OCI-LY7 (cell line): ENCODE data around the gene TIMD4. TPM values are rescaled to one million over a fixed set of nuclear protein-coding genes. Genes with fewer than 3 reads are reported as not detected.
A peak's percentile ranks its signal among the peaks of the same experiment; 100 is the strongest.
"Not testable (repeated sequence)": the region's sequence is repeated elsewhere in the genome, so short reads cannot be mapped to it uniquely, and the experiment has no call there.

Experiments used
- BruUV-seq: library from RNA; stranded (reverse); fragments of 400-500 nt; replicated peaks from 2 replicates; lab custom pipeline; 2021; lab: Mats Ljungman, UMichigan
- CTCF ChIA-PET: fragments of 300-600 bp; sonication (Branson Sonifier 250); formaldehyde crosslinking; loops from one replicate; lab custom pipeline; 2022; ENCODE audit warnings: antibody characterized with exemption; ENCODE audit not compliant: unreplicated experiment; lab: Charles Lee
- POLR2A ChIA-PET: fragments of 300-600 bp; sonication (Branson Sonifier 250); formaldehyde crosslinking; loops from one replicate; lab custom pipeline; 2022; ENCODE audit warnings: antibody characterized with exemption; lab: Charles Lee
- DNase-seq: peaks from one replicate; pipeline ENCODE4 v3.0.0-alpha.2; 2015; ENCODE audit warnings: low spot score
- H2AFZ ChIP-seq: fragments of 200-600 bp; sonication (generic), shearing (Covaris generic); 2 replicates; pipeline ENCODE4 v1.6.1; 2014; ENCODE audit warnings: mild to moderate bottlenecking, antibody characterized with exemption, low read length, moderate library complexity
- H3K27ac ChIP-seq: fragments of 200-600 bp; sonication (generic); 2 replicates; pipeline ENCODE4 v1.5.1; 2014; ENCODE audit warnings: mixed run types, low read depth, mild to moderate bottlenecking, moderate library complexity, low read length, inconsistent platforms; ENCODE audit not compliant: poor library complexity, severe bottlenecking
- H3K36me3 ChIP-seq: fragments of 200-600 bp; sonication (generic); 2 replicates; pipeline ENCODE4 v1.6.1; 2014; ENCODE audit warnings: mild to moderate bottlenecking, antibody characterized with exemption, low read length, moderate library complexity, mixed read lengths; ENCODE audit not compliant: insufficient read depth
- H3K4me1 ChIP-seq: fragments of 200-600 bp; sonication (generic); 2 replicates; pipeline ENCODE4 v1.5.1; 2014; ENCODE audit warnings: mild to moderate bottlenecking, low read length; ENCODE audit not compliant: insufficient read depth, poor library complexity, severe bottlenecking
- H3K4me2 ChIP-seq: fragments of 200-600 bp; sonication (generic); 2 replicates; pipeline ENCODE4 v1.6.1; 2014; ENCODE audit warnings: mild to moderate bottlenecking, low read length
- H3K4me3 ChIP-seq: fragments of 200-600 bp; sonication (generic); 2 replicates; pipeline ENCODE4 v1.5.1; 2014; ENCODE audit warnings: mild to moderate bottlenecking, low read depth, low read length; ENCODE audit not compliant: poor library complexity, severe bottlenecking
- H3K79me2 ChIP-seq: fragments of 200-600 bp; sonication (generic); 2 replicates; pipeline ENCODE4 v1.6.1; 2016; ENCODE audit warnings: low read depth, mild to moderate bottlenecking, low read length, moderate library complexity, mixed read lengths; ENCODE audit not compliant: insufficient read depth
- H3K9me2 ChIP-seq: fragments of 200-600 bp; sonication (generic); 2 replicates; pipeline ENCODE4 v1.6.1; 2016; ENCODE audit warnings: mild to moderate bottlenecking, low read length, mixed read lengths; ENCODE audit not compliant: insufficient read depth
- H3K9me3 ChIP-seq: fragments of 200-600 bp; sonication (generic); 2 replicates; pipeline ENCODE4 v1.6.1; 2014; ENCODE audit warnings: mild to moderate bottlenecking, mixed run types, low read length, mixed read lengths
- H4K20me1 ChIP-seq: fragments of 200-600 bp; sonication (generic); 2 replicates; pipeline ENCODE4 v1.6.1; 2014; ENCODE audit warnings: mild to moderate bottlenecking, antibody characterized with exemption, low read length, moderate library complexity, mixed read lengths; ENCODE audit not compliant: insufficient read depth
- EZH2phosphoT487 ChIP-seq: fragments of 200-600 bp; sonication (generic); IDR thresholded peaks from 2 replicates; pipeline ENCODE4 v1.6.1; 2018; ENCODE audit warnings: low read depth, borderline replicate concordance, mild to moderate bottlenecking, mixed run types, antibody characterized with exemption, low read length, moderate library complexity, mixed read lengths
- intact Hi-C: fragments of 100-400 bp; cut with micrococcal nuclease; formaldehyde crosslinking; loops from one replicate; pipeline ENCODE4 v1.10.0; 2022; ENCODE audit not compliant: unreplicated experiment
- total RNA-seq, 2 experiments: library from RNA; depleted of rRNA in 1 of 2; stranded (reverse); fragments of >200 nt in 1 of 2; shearing (Covaris generic) in 1 of 2; gene quantifications; 2 replicates each; pipeline ENCODE4 v1.2.3, GENCODE V29; 2014 to 2022
- TF ChIP-seq, protein P1 (sequence below): fragments of 200-600 bp; sonication (generic); conservative IDR thresholded peaks from 2 replicates; pipeline ENCODE4 v1.5.1; 2014; ENCODE audit warnings: mild to moderate bottlenecking, antibody characterized with exemption, low read length, moderate library complexity, mixed read lengths

The TIMD4 gene
- total RNA-seq, 2 experiments from 2014 or later, result 1.1 to 1.3 TPM

DNA sequence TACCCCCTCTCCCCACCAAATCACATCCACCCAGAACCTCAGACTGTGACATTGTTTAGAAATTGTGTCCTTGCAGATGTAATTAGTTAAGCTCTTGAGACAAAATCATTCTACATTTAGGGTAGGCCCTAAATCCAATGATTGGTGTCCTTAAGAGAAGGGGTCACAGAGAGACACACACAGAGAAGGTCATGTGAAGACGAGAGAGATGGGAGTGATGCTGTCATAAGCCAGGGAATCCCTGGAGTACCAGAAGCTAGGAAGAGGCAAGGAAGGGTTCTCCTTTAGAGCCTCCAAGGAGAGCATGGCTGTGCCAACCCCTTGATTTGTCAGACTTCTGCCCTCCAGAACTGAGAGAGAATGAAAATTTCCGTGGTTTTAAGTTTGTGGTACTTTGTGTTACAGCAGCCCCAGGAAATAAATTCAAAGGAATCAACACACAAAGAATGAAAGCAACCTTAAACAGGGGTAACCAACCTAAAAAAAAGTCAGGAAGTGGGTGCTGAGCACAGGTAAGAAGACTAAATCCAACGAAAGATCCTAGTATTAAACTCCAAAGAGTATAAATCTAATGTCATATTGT is 33.6 kb downstream of the TIMD4 start:
- peaks cover 18% of the 10 kb centered on the region; the same call in 1 of the 2 replicates for H3K9me3 ChIP-seq
- peak overlapping the region; percentile 39 for H3K27ac ChIP-seq
- no peak for TF ChIP-seq EZH2phosphoT487
- TF ChIP-seq, protein P1, sequence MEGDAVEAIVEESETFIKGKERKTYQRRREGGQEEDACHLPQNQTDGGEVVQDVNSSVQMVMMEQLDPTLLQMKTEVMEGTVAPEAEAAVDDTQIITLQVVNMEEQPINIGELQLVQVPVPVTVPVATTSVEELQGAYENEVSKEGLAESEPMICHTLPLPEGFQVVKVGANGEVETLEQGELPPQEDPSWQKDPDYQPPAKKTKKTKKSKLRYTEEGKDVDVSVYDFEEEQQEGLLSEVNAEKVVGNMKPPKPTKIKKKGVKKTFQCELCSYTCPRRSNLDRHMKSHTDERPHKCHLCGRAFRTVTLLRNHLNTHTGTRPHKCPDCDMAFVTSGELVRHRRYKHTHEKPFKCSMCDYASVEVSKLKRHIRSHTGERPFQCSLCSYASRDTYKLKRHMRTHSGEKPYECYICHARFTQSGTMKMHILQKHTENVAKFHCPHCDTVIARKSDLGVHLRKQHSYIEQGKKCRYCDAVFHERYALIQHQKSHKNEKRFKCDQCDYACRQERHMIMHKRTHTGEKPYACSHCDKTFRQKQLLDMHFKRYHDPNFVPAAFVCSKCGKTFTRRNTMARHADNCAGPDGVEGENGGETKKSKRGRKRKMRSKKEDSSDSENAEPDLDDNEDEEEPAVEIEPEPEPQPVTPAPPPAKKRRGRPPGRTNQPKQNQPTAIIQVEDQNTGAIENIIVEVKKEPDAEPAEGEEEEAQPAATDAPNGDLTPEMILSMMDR, result no peak
- H3K4me2 ChIP-seq, result no peak overlapping the region
- intact Hi-C loops, result no loop called here
- peak overlapping the region; percentile 71 for H2AFZ ChIP-seq
- peaks cover 28% of the 10 kb centered on the region for H3K36me3 ChIP-seq
- no peak overlapping the region for H3K4me3 ChIP-seq
- no peaks in the 10 kb centered on the region for H3K79me2 ChIP-seq
- peaks cover 94% of the 10 kb centered on the region for H3K4me1 ChIP-seq
- H3K9me2 ChIP-seq, result no peaks in the 10 kb centered on the region
- H4K20me1 ChIP-seq, result no peaks in the 10 kb centered on the region
- ChIA-PET POLR2A (interaction anchor here (0.5 to 17.6 kb wide), 10 partner anchors 8 to 278 kb away, joined by 3 to 271 read pairs (median 4); no protein-coding TSS in a partner anchor), CTCF (interaction anchor here (0.8 to 1.4 kb wide), 4 partner anchors 9 to 50 kb away, joined by 3 to 4 read pairs (median 3); no protein-coding TSS in a partner anchor)
- DNase-seq, result no peak
- BruUV-seq, result no TSS peak

DNA sequence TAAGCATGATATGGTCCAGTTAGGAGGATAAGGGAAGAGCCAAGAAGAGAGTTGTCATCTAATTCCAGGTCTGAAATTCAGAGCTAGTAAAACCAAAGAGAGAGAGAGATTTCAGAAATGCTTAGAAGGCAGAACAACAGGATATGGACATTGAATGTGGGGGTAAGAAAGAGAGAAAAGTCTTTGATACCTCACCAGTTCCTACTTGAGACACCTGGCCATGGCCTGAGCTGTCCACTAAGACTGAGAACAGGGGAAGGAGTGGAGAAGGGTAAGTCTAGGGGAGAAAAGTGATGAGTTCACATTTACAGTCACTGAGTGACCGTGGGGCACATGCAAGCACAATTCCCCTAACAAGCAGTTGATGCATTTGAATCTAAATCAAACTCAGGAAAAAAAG is 35.5 kb downstream of the TIMD4 start:
- intact Hi-C loops, result no loop called here
- no TSS peak for BruUV-seq
- TF ChIP-seq EZH2phosphoT487, result no peak
- TF ChIP-seq, protein P1, result no peak
- POLR2A ChIA-PET, result interaction anchor here (0.6 to 17.6 kb wide), 5 partner anchors 9 to 68 kb away, joined by 3 to 271 read pairs (median 25); no protein-coding TSS in a partner anchor
- no peak overlapping the region for H3K4me3 ChIP-seq
- peak overlapping the region; percentile 66; the same call in 1 of the 2 replicates for H2AFZ ChIP-seq
- peaks cover 92% of the 10 kb centered on the region for H3K4me1 ChIP-seq
- DNase-seq, result no peak
- H3K9me2 ChIP-seq, result no peaks in the 10 kb centered on the region
- peak overlapping the region; percentile 22 for H3K27ac ChIP-seq
- no peaks in the 10 kb centered on the region for H4K20me1 ChIP-seq
- peaks cover 28% of the 10 kb centered on the region for H3K36me3 ChIP-seq
- CTCF ChIA-PET, result no interaction called here
- H3K4me2 ChIP-seq, result no peak overlapping the region
- H3K9me3 ChIP-seq, result peaks cover 18% of the 10 kb centered on the region; the same call in 1 of the 2 replicates
- no peaks in the 10 kb centered on the region for H3K79me2 ChIP-seq

DNA sequence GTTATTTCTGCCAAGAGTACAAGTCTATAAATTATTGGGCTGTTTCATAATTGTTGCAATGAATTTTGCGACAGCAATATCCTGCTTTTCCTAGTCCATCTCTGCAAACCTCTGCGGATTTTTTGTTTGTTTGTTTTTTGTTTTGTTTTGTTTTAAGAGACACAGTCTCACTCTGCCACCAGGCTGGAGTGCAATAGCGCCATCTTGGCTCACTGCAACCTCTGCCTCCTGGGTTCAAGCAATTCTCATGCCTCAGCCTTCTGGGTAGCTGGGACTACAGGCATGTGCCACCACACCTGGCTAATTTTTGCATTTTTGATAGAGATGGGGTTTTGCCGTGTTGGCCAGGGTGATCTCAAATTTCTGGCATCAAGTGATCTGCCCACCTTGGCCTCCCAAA is 37.3 kb downstream of the TIMD4 start:
- peaks cover 17% of the 10 kb centered on the region for H3K36me3 ChIP-seq
- H3K9me3 ChIP-seq, H3K79me2 ChIP-seq, BruUV-seq, DNase-seq, H3K4me3 ChIP-seq, H4K20me1 ChIP-seq, intact Hi-C loops, CTCF ChIA-PET, H3K9me2 ChIP-seq: not testable (repeated sequence)
- peaks cover 92% of the 10 kb centered on the region for H3K4me1 ChIP-seq
- H2AFZ ChIP-seq, result peak overlapping the region; percentile 83; the same call in 1 of the 2 replicates
- H3K4me2 ChIP-seq, result peak overlapping the region; percentile 14; the same call in 1 of the 2 replicates
- TF ChIP-seq, protein P1, result peak; percentile 74
- peak overlapping the region; percentile 56 for H3K27ac ChIP-seq
- POLR2A ChIA-PET, result interaction anchor here (17.6 kb wide), 1 partner anchor 7 kb away, joined by 271 read pairs; no protein-coding TSS in a partner anchor
